ENCODE results near the gene RGS9.
"Not testable (repeated sequence)": the region's sequence is repeated elsewhere in the genome, so short reads cannot be mapped to it uniquely, and the experiment has no call there.

RGS9 gene

GRCh38 chr17:65171752-65172151 is 34.6 kb downstream of the RGS9 start:
- WGBS, 2 experiments = 91 to 94% methylated on average over 4 of the region's 4 CpGs
- Histone ChIP-seq H3K4me3 (ENCODE audit: insufficient read depth, low read depth, low read length) (no peak overlapping the region), H3K27ac (ENCODE audit: insufficient read depth, low read depth, low read length, poor library complexity, severe bottlenecking) (no peak overlapping the region), H3K36me3 (ENCODE audit: control insufficient read depth, insufficient read depth, low read length) (no peaks in the 10 kb centered on the region), H3K4me1 (ENCODE audit: control insufficient read depth, insufficient read depth, low read length) (no peaks in the 10 kb centered on the region), H3K27me3 (ENCODE audit: control insufficient read depth, insufficient read depth, low read length, poor library complexity, severe bottlenecking) (no peaks in the 10 kb centered on the region), H3K9me3 (ENCODE audit: control insufficient read depth, low read length) (no peaks in the 10 kb centered on the region)

GRCh38 chr17:65172496-65173136 is 35.4 kb downstream of the RGS9 start:
- Histone ChIP-seq H3K27ac (ENCODE audit: insufficient read depth, low read depth, low read length, poor library complexity, severe bottlenecking) (no peak overlapping the region), H3K9me3 (ENCODE audit: control insufficient read depth, low read length) (no peaks in the 10 kb centered on the region), H3K27me3 (ENCODE audit: control insufficient read depth, insufficient read depth, low read length, poor library complexity, severe bottlenecking) (no peaks in the 10 kb centered on the region), H3K4me1 (ENCODE audit: control insufficient read depth, insufficient read depth, low read length) (no peaks in the 10 kb centered on the region), H3K4me3 (ENCODE audit: insufficient read depth, low read depth, low read length) (no peak overlapping the region), H3K36me3 (ENCODE audit: control insufficient read depth, insufficient read depth, low read length) (no peaks in the 10 kb centered on the region)
- 95 to 96% methylated on average over 11 of the region's 11 CpGs for WGBS, 2 experiments

GRCh38 chr17:65173284-65173793 is 36.2 kb downstream of the RGS9 start:
- Histone ChIP-seq H3K4me1 (ENCODE audit: control insufficient read depth, insufficient read depth, low read length) (peaks cover under 1% of the 10 kb centered on the region), H3K9me3 (ENCODE audit: control insufficient read depth, low read length) (no peaks in the 10 kb centered on the region), H3K36me3 (ENCODE audit: control insufficient read depth, insufficient read depth, low read length) (no peaks in the 10 kb centered on the region), H3K27ac (ENCODE audit: insufficient read depth, low read depth, low read length, poor library complexity, severe bottlenecking) (no peak overlapping the region), H3K4me3 (ENCODE audit: insufficient read depth, low read depth, low read length) (no peak overlapping the region), H3K27me3 (ENCODE audit: control insufficient read depth, insufficient read depth, low read length, poor library complexity, severe bottlenecking) (no peaks in the 10 kb centered on the region)
- WGBS, 2 experiments = 85 to 87% methylated on average over 12 of the region's 12 CpGs

- Histone ChIP-seq H3K9me3 (ENCODE audit: control insufficient read depth, low read length) (no peaks in the 10 kb centered on the region), H3K27ac (ENCODE audit: insufficient read depth, low read depth, low read length, poor library complexity, severe bottlenecking) (no peak overlapping the region), H3K4me3 (ENCODE audit: insufficient read depth, low read depth, low read length) (no peak overlapping the region), H3K36me3 (ENCODE audit: control insufficient read depth, insufficient read depth, low read length) (no peaks in the 10 kb centered on the region), H3K27me3 (ENCODE audit: control insufficient read depth, insufficient read depth, low read length, poor library complexity, severe bottlenecking) (no peaks in the 10 kb centered on the region), H3K4me1 (ENCODE audit: control insufficient read depth, insufficient read depth, low read length) (peaks cover 8% of the 10 kb centered on the region)
- 94% methylated on average over 9 of the region's 9 CpGs for WGBS, 2 experiments
These were observed 37.0 kb downstream of the RGS9 start for GRCh38 chr17:65173976-65174683.

GRCh38 chr17:65174974-65175373 is 37.8 kb downstream of the RGS9 start:
- Histone ChIP-seq H3K27ac (ENCODE audit: insufficient read depth, low read depth, low read length, poor library complexity, severe bottlenecking) (no peak overlapping the region), H3K4me1 (ENCODE audit: control insufficient read depth, insufficient read depth, low read length) (peaks cover 17% of the 10 kb centered on the region), H3K9me3 (ENCODE audit: control insufficient read depth, low read length) (no peaks in the 10 kb centered on the region), H3K4me3 (ENCODE audit: insufficient read depth, low read depth, low read length) (no peak overlapping the region), H3K36me3 (ENCODE audit: control insufficient read depth, insufficient read depth, low read length) (no peaks in the 10 kb centered on the region), H3K27me3 (ENCODE audit: control insufficient read depth, insufficient read depth, low read length, poor library complexity, severe bottlenecking) (no peaks in the 10 kb centered on the region)
- 87 to 91% methylated on average over 2 of the region's 2 CpGs for WGBS, 2 experiments

GRCh38 chr17:65175952-65176351 is 38.8 kb downstream of the RGS9 start:
- Histone ChIP-seq H3K27ac (ENCODE audit: insufficient read depth, low read depth, low read length, poor library complexity, severe bottlenecking) (no peak overlapping the region), H3K36me3 (ENCODE audit: control insufficient read depth, insufficient read depth, low read length) (no peaks in the 10 kb centered on the region), H3K27me3 (ENCODE audit: control insufficient read depth, insufficient read depth, low read length, poor library complexity, severe bottlenecking) (no peaks in the 10 kb centered on the region), H3K4me3 (ENCODE audit: insufficient read depth, low read depth, low read length) (no peak overlapping the region), H3K9me3 (ENCODE audit: control insufficient read depth, low read length) (no peaks in the 10 kb centered on the region), H3K4me1 (ENCODE audit: control insufficient read depth, insufficient read depth, low read length) (peaks cover 18% of the 10 kb centered on the region)

- 91 to 93% methylated on average over 5 of the region's 5 CpGs for WGBS, 2 experiments
- Histone ChIP-seq H3K9me3 (ENCODE audit: control insufficient read depth, low read length) (no peaks in the 10 kb centered on the region), H3K4me1 (ENCODE audit: control insufficient read depth, insufficient read depth, low read length) (peaks cover 18% of the 10 kb centered on the region), H3K36me3 (ENCODE audit: control insufficient read depth, insufficient read depth, low read length) (no peaks in the 10 kb centered on the region), H3K27ac (ENCODE audit: insufficient read depth, low read depth, low read length, poor library complexity, severe bottlenecking) (no peak overlapping the region), H3K4me3 (ENCODE audit: insufficient read depth, low read depth, low read length) (no peak overlapping the region), H3K27me3 (ENCODE audit: control insufficient read depth, insufficient read depth, low read length, poor library complexity, severe bottlenecking) (no peaks in the 10 kb centered on the region)
These were observed 39.7 kb downstream of the RGS9 start for GRCh38 chr17:65176646-65177409.

- 91 to 93% methylated on average over 4 of the region's 4 CpGs for WGBS, 2 experiments
- no peak overlapping the region for H3K27ac ChIP-seq (ENCODE audit: insufficient read depth, low read depth, low read length, poor library complexity, severe bottlenecking)
These were observed 40.7 kb downstream of the RGS9 start for GRCh38 chr17:65177901-65178300.

GRCh38 chr17:65180276-65180675 is 43.1 kb downstream of the RGS9 start:
- not testable (repeated sequence) for H3K4me3 ChIP-seq (ENCODE audit: insufficient read depth, low read depth, low read length); H3K9me3 ChIP-seq (ENCODE audit: control insufficient read depth, low read length); H3K27ac ChIP-seq (ENCODE audit: insufficient read depth, low read depth, low read length, poor library complexity, severe bottlenecking); H3K27me3 ChIP-seq (ENCODE audit: control insufficient read depth, insufficient read depth, low read length, poor library complexity, severe bottlenecking); H3K36me3 ChIP-seq (ENCODE audit: control insufficient read depth, insufficient read depth, low read length)
- WGBS, 2 experiments = 91 to 94% methylated on average over 12 of the region's 12 CpGs
- H3K4me1 ChIP-seq (ENCODE audit: control insufficient read depth, insufficient read depth, low read length) = peaks cover 39% of the 10 kb centered on the region

More at GRCh38 chr17:65177901-65178300, 40.7 kb downstream of the RGS9 start:
- peaks cover 18% of the 10 kb centered on the region for H3K4me1 ChIP-seq (ENCODE audit: control insufficient read depth, insufficient read depth, low read length)
- H3K36me3 ChIP-seq (ENCODE audit: control insufficient read depth, insufficient read depth, low read length) = no peaks in the 10 kb centered on the region
- H3K9me3 ChIP-seq (ENCODE audit: control insufficient read depth, low read length) = no peaks in the 10 kb centered on the region
- no peak overlapping the region for H3K4me3 ChIP-seq (ENCODE audit: insufficient read depth, low read depth, low read length)
- H3K27me3 ChIP-seq (ENCODE audit: control insufficient read depth, insufficient read depth, low read length, poor library complexity, severe bottlenecking) = no peaks in the 10 kb centered on the region

GRCh38 chr17:65180752-65181236 is 43.6 kb downstream of the RGS9 start:
- H3K4me3 ChIP-seq (ENCODE audit: insufficient read depth, low read depth, low read length); H3K9me3 ChIP-seq (ENCODE audit: control insufficient read depth, low read length); H3K36me3 ChIP-seq (ENCODE audit: control insufficient read depth, insufficient read depth, low read length); H3K27ac ChIP-seq (ENCODE audit: insufficient read depth, low read depth, low read length, poor library complexity, severe bottlenecking); H3K27me3 ChIP-seq (ENCODE audit: control insufficient read depth, insufficient read depth, low read length, poor library complexity, severe bottlenecking): not testable (repeated sequence)
- WGBS, 2 experiments = 93 to 97% methylated on average over 4 of the region's 4 CpGs
- peaks cover 40% of the 10 kb centered on the region for H3K4me1 ChIP-seq (ENCODE audit: control insufficient read depth, insufficient read depth, low read length)

Data from ectodermal cell (in vitro differentiated cells).